Fibroblast of lung (primary cell): ENCODE results near the gene COX10.
"Not testable (repeated sequence)": the region's sequence is repeated elsewhere in the genome, so short reads cannot be mapped to it uniquely, and the experiment has no call there.

Experiments
- CTCF ChIP-seq, 2 donors: IDR thresholded peaks in 1 of 2; conservative IDR thresholded peaks in 1 of 2; 1 replicate in 1 of 2; 2 replicates in 1 of 2; pipeline ENCODE4 v1.5.1; 2011 to 2012; ENCODE audit warnings: low read length in 2 of 2, control low read depth in 1 of 2, inconsistent platforms in 1 of 2, low read depth in 1 of 2, mild to moderate bottlenecking in 1 of 2
- EZH2 ChIP-seq: IDR thresholded peaks from 2 replicates; pipeline ENCODE4 v1.5.1; 2012; ENCODE audit warnings: low read length, control low read depth, mild to moderate bottlenecking; ENCODE audit errors: missing control alignments

GRCh38 chr17:14182084-14182483 is 112.8 kb downstream of the COX10 start:
- TF ChIP-seq EZH2; CTCF (conservative IDR thresholded peaks at IDR 0.05 in 1 of 2, IDR thresholded peaks at IDR 0.05 in 1 of 2; ENCODE audit: low read depth in 1 of 2, low read length in 2 of 2): not testable (repeated sequence)
